HG03521 (cell line): ENCODE data around the gene PNPLA7.
"Not testable (repeated sequence)": the region's sequence is repeated elsewhere in the genome, so short reads cannot be mapped to it uniquely, and the experiment has no call there.

ENCODE experiments used
- ATAC-seq: cut with Tn5 transposase; IDR thresholded peaks from one replicate; pipeline ENCODE4 v1.9.1; 2021; ENCODE audit warnings: mild to moderate bottlenecking, moderate library complexity; ENCODE audit not compliant: unreplicated experiment

PNPLA7 gene

GRCh38 chr9:137550231-137550621 is at the start of gene PNPLA7:
Gene PNPLA7 (minus strand): TSS chr9:137550402. CDS start chr9:137550197, 205 bp downstream.
- no peak for ATAC-seq

DNA sequence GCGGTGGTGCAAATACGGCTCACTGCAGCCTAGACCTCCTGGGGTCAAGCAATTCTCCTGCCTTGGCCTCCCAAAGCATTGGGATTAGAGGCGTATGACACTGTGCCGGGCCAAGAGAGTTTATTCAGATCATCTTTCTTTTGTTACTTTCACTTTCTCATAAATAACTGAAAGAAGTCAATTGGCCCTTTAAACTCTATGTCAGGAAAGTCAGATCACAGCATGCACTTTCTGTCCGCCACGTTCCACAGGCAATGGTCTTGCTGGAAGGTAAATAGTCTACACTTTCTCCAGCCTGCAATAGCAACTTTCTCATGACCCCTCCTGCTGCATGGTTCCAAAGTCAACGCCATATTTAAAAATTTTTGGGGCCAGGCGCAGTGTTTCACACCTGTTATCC is 48.7 kb upstream of the PNPLA7 start:
- no peak for ATAC-seq

DNA sequence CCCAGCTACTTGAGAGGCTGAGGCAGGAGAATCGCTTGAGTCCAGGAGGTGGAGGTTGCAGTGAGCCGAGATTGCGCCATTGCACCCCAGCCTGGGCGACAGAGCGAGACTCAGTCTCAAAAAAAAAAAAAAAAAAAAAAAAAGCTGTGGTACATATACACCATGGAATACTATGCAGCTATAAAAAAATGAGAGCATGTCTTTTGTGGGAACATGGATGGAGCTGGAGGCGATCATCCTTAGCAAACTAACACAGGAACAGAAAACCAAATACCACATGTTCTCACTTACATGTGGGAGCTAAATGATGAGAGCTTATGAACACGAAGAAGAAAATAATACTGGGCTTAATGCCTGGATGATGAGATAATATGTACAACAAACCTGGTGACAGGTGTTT is 46.4 kb upstream of the PNPLA7 start:
- ATAC-seq = not testable (repeated sequence)

DNA sequence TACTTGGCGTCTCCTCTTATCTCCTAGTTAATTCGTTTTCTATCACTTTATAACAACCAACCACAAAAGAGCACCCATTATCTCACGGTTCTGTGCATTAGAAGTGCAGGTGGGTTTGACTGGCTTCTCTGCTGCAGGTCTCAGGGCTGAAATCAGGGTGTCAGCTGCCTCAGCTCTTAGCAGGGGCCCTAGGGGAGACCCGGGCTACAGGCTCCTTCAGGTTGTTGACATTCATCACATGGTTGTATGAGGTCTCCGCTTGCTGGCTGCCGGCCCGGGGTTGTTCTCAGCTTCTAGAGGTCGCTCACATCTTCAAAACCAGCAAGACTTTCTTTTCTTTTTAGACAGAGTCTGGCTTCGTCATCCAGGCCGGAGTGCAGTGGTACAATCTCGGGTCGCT is 43.0 kb upstream of the PNPLA7 start:
- ATAC-seq = no peak

- ATAC-seq = no peak
These were observed 42.6 kb upstream of the PNPLA7 start for GRCh38 chr9:137592767-137593166.

DNA sequence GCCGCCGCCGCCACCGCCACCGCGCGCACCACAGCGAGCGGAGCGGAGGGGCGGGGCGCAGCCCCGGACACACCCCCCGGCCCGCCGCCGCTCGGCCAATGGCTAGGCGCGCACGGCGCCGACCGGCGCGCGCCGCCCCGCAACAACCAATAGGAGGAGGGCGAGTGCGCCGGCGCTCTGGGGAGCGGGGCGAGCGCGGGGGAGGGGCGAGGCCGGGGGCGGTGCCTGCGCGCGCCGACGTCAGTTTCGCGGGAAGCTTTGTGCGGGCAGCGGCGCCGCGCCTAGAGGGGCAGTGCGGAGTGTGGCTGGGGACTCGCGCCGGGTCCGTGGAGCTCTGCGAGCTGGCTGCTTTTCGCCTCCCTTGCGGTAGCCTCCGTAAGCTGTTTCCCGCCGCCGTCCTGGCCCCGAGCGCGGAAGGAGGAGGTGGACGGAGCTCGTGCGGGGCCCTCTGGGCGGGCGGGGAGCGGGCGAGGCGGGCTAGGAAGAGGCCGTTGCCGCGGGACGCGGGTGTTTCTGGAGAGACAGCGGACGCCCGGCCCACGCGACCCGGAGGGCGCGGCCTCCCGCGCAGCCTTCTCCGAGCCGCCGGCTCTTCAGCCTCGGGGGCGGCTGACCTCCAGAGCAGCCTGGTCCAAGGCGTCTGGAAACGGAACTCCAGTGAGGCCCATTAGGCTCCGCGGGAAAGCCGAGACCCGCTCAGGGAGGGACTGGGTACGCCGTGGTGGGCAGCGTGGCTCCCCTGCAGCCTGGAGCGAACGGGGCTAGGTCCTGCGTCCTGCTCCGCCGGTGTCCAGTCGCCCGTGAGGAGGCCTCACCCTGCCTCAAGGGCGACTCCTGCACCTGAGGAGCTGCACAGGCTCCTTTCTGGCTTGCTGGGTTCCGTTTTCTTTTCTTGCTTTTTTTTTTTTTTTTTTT is 40.5 kb upstream of the PNPLA7 start, which contains the start of gene ZMYND19:
TSS of gene ZMYND19 (minus strand) at position 44 of the 915 bp plus-strand sequence. CDS start 249 bp downstream, outside the sequence.
- peak; percentile 87 for ATAC-seq

GRCh38 chr9:137590123-137590468 is 39.9 kb upstream of the PNPLA7 start:
- ATAC-seq = no peak

DNA sequence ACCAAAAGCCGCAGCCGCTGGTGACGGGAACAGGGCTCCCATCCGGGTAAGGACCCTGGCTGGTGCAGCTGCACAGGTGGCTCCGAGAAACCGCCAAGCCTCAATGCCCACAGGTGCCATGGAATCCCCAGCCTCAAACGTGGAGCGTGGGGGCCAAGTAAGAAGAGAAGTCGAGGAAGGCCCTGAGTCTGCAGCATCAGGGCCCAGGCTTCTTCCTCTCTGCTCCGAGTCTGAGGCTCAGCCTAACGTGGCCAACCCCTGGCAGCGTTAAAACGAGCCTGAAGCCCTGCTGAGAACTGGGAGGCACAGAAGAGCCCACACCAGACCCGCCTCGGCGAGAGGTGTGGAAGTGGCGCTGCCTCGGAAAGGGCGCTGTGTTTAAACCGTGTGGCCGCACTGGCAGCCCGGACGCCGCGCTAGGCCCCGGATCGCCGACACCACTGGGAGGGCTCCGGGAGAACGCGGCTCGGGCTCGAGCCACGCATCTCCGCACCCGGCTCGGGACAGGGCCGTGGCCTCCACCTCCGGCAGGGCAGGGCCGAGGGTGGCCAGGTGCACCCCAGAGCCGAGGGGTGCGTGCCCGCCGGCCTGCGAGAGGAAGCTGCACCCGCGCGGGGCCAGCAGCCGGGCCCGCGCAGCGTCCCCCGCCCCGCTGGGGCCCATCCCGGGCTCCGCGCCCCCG is 39.4 kb upstream of the PNPLA7 start:
- ATAC-seq = peak; percentile 17

GRCh38 chr9:137588891-137589290 is 38.7 kb upstream of the PNPLA7 start:
- no peak for ATAC-seq

DNA sequence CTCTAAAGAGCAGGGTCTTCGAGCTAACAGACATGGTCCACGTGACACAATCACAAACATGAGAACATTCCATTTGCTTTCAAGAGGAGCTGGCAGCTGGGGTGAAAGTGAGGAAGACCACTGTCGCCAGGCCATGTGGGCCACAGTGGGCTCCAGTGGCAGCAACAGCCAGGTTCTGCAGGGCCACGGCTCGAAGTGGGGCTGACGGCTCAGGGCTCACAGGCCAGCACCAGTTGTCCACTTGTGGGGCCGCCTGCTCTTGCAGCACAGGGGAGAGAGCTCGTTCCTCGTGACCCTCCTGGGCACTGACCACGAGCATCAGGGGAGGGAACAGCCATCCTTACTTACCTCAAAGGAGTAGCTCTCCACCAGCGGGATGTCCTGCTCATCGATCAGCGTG is 38.1 kb upstream of the PNPLA7 start:
- ATAC-seq = no peak

- no peak for ATAC-seq
These were observed 36.7 kb upstream of the PNPLA7 start for GRCh38 chr9:137586854-137587253.

- ATAC-seq = no peak
These were observed 33.8 kb upstream of the PNPLA7 start for GRCh38 chr9:137583957-137584356.

DNA sequence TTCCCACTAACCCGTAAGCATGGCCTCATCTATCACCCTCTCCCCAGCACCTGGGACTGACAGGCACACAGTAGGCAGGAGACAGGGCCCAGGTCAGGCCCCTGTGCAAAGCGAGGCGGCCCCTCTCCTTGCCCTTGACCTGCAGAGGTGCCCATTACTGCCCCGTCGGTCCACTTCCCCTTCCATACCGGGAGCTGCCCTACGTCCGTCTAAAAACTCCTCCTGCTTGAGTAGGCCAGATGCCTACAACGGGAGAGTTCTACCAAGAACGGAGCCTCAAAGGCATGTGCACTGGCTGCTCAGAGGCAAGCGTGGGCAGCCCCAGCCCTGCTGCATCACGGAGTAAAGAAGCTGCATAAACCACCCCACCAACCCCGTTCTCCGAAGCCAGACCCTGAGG is 33.1 kb upstream of the PNPLA7 start:
- ATAC-seq = no peak

- ATAC-seq = no peak
These were observed 32.2 kb upstream of the PNPLA7 start for GRCh38 chr9:137582286-137582860.

- ATAC-seq = no peak
These were observed 31.4 kb upstream of the PNPLA7 start for GRCh38 chr9:137581361-137582285.

- no peak for ATAC-seq
These were observed 30.7 kb upstream of the PNPLA7 start for GRCh38 chr9:137580954-137581322.

- ATAC-seq = no peak
These were observed 30.2 kb upstream of the PNPLA7 start for GRCh38 chr9:137580209-137580953.

DNA sequence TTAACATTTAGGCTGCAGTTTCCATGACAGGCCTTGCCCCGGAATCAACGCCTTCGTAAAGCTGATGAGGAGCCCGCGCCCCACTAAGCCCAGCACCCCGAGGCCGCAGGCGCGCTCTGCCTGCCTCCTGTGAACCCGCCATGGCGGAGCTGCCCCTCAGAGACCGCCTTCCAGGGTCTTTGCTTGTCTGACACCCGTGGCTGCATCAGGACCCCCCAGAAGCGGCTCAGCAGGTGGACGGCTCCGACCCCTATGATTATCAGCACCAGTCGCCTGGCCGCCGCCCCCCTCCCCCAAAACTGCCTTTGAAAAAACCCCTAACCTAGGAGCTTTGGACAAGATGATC is 29.0 kb upstream of the PNPLA7 start:
- ATAC-seq = peak; percentile 6

GRCh38 chr9:137578518-137579258 is 28.5 kb upstream of the PNPLA7 start, which contains the start of gene DPH7:
Gene DPH7 (minus strand): TSS chr9:137578925. CDS start chr9:137578777, 148 bp downstream.
- peak; percentile 90 for ATAC-seq
